NK-92 (cell line): Measurements from ENCODE around the gene TEX2.
"Not testable (repeated sequence)": the region's sequence is repeated elsewhere in the genome, so short reads cannot be mapped to it uniquely, and the experiment has no call there.

Experiments used
- DNase-seq: peaks from one replicate; lab custom pipeline; 2025; ENCODE audit not compliant: unreplicated experiment; lab: John Stamatoyannopoulos, UW

The TEX2 gene

GRCh38 chr17:64120972-64121786 lies 141.9 kb downstream of the TEX2 start:
- not testable (repeated sequence) for DNase-seq

DNA sequence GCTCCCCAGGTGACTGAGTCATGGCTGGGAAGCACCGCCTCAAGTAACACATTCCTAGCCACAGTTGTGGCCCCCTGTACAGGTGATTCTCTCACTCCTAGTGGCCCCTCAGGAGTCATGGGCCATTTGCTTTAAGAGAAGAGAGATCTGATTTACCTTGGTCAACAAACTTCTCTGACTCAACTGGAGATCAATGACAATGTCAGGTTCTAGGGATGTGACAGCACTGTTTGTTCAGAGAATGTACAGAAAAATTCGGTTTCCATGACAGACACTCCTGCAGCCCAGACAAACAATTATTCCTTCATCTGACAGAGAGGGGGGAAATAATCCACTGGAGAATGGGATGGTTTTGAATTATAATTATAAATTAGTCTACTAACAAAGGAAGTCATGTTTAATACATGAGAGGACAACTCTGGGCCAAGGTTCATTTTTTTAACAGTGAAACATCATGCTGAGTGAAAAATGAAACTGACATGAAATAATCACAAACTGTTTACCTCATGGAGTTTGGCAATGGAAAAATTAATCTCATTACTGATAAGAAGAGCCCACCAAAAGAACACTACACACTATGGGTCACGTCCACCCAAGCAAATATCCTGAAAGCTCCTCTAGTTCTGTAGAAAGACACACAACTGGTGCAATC lies 142.8 kb downstream of the TEX2 start:
- no peak for DNase-seq

GRCh38 chr17:64117981-64118979 lies 144.8 kb downstream of the TEX2 start:
- DNase-seq, result no peak

DNA sequence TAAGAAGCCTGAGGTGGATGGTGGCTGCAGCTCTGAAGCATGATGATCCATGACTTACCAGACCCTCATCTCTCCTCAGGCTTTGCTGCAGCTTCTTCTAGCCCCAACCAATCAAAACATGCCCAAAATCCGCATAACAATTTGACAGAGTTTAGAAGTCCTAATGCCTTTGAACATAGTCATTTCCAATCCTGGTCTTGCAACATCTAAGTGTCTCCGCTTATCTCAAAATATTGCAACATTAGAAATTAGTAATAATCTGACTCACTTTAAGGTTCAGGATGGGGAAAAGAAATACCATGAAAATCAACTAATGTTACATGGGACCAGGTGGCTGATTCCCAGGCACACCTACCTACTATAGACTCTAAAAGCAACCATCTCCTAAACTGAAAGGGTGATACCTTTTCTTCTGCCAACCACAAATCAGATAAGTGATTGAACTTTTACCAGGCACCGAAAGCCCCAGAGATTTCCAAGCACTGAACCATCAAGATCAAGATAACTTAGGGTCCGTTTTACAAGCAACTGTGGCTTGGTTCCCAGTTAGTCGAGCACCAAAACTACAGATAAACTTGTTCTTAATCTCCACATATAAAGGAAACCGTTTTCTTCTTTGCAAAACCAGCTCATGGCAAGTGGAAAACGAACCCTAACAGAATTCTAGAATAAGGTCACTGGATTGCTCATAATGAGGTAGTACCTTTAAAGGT lies 147.1 kb downstream of the TEX2 start:
- no peak for DNase-seq

GRCh38 chr17:64115043-64115698 lies 147.9 kb downstream of the TEX2 start:
- no peak for DNase-seq

DNA sequence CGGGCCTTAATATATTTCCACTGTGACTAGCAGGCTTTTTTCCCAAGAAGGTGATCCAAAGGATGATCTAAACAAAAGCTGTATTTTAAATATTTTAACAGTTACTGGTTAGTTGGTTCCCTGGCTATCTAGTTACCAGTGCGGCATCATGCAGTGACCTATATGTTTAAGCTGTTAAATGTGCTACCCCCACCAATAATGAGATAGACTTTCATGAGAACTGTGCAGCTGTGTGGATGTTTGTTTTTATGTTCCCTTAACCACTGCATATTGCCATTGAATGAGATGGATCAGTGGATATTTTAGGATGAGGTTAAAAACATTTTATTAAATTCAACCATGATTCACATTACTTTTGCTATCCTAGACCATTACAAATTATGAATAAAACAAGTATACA lies 150.1 kb downstream of the TEX2 start:
- DNase-seq, result no peak

GRCh38 chr17:64111831-64112230 lies 151.2 kb downstream of the TEX2 start:
- DNase-seq, result no peak

DNA sequence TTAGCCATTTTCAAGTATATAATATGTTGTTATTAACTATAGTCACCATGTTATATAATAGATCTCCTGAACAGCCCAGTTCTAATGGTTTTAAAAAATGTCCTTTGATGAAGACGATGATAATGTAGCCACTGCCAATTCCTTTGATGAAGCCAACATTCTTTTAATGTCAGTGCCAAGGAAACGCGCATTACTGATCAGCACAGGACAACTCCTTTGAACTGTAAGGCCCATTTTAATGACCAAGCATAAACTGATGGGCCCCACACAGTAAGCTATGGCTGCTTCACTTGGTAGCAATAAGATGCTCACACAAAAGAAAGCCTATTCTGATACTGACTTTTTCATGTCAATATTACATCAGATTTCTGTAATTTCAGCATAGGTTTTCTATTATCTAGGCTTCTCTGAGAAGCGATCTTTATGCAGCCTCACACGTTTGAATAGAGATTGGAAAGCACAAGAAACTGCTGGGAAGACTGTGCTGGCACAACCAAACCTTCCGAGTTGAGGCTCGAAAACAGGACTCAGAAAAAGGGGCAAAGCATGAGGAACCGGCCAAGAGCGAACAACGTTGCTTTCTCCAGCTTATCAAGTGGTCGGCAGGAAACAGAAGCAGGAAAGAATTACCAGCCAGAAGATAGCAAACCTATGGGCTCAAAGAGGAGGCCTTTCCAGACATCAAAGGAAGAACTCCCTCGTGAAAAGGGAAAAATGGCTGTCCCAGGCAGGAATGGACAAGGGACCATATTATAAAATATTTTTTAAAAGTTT lies 152.5 kb downstream of the TEX2 start:
- DNase-seq, result no peak

GRCh38 chr17:64109400-64109799 lies 153.7 kb downstream of the TEX2 start:
- DNase-seq, result no peak

DNA sequence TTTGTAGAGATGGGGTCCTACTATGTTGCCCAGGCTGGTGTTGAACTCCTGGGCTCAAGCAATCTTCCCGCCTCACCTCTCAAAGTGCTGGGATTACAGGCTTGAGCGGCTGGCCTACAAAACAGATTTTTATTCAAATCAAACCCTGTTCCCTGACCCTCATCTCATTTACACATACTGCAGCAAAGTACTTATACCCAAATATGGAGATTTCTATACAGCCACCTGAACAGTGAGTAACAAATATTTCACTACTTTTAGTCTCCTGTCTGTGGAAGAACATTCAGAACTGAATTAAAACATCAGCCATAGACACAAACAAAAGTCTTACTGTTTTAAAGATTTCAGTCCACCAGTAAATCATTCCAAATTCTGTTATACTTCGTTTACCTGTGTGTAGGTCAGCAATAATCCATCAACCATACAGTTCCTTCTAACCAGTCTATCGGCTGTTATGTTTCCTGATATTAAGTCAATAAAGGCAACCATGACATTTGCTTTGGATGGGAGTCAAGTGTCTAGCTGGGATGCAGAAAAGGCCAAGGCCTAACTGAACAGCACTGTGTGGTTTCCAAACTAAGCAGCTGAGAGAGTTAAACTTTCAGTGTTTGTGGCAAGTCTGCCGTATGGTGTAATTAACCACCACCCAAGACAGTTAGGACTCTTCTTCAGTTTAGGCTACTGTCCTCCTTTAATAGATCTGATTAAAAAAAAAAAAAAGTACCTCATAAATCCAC lies 155.4 kb downstream of the TEX2 start:
- DNase-seq, result no peak

DNA sequence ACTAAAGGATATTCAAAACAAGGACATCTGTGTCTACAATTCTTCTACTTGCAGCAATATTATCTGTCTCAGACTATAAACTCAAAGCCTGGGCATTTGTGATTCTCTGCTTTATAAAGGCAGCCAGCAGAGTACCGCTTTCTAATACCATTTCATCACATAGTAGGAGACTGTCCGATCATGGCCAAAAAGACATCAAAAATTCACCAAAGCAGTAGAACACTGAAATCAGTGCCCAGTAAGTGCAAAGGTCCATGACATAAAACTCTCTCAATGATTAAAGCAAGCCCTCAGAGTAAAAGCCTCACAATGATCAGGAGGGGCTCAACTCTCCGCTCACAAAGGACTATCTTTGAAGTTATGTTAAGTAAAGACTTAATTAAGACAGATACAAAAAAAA lies 156.1 kb downstream of the TEX2 start:
- no peak for DNase-seq

- DNase-seq, result no peak
These were observed 159.4 kb downstream of the TEX2 start for GRCh38 chr17:64103391-64104364.

DNA sequence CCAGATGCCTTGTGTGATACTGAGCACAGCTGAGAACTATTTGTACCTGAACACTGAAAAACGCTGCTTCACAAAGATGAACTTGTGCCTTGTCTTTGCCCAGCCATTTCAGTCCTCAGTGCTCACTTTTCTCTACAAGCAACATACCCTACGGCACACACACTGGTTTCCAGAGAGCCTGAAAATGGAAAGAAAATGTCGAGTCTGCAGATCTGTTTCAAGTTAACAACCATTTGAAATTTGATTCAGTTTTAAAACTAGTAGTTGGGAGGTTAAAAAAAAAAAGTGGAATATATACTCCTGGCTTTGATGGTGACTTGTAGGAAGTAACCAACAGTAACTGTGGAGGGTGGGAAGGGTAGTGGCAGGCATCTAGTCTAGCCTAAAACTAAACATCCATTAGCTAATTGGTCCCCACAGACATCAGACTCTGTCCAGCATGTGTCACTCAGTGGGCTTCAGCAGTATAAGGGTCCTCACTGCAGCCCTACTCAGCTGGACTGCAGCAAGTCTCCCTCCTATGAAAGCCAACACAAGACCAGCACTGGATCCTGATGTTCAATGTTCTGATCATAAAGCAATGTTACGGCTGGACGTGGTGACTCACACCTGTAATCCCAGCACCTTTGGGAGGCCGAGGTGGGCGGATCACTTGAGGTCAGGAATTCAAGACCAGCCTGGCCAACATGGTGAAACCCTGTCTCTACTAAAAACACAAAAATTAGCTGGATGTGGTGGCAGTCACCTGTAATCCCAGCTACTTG lies 160.3 kb downstream of the TEX2 start:
- DNase-seq, result no peak

GRCh38 chr17:64099543-64099942 lies 163.5 kb downstream of the TEX2 start:
- no peak for DNase-seq
